Measurements from ENCODE around the gene SHLD1. TPM values are rescaled to one million over a fixed set of nuclear protein-coding genes. Genes with fewer than 3 reads are reported as not detected.

SHLD1 gene
- total and polyA plus RNA-seq, 2 experiments from 2014 or later, result 1.4 to 15.0 TPM

DNA sequence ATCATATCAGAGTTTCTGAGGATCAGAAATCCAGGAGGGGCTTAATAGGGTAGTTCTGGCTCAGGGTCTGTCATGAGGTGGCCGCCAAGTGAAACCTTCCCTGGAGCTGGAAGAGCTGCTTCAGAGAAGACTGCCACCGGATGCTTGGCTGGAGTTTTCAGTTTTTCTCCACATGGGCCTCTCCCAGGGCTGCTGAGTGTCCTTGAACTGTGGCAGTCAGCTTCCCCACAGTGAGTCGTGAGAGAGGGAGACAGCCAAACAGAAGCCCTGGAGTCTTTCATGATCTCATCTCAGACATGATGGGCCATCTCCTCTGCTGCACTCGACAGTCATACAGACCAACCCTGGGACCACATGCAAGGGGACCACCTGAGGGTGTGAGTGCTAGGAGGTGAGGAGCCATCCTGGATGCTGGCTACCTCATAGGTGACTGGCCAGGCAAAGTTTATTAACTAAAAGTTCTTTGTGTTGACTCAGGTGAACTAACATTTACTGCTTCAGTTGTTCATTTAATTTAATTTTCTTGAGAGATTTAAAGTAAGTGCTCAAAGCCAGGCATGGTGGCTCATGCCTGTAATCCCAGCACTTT is 71.5 kb downstream of the SHLD1 start:
- TF ChIP-seq CTCF (conservative IDR thresholded peaks at IDR 0.05; ENCODE audit: low read depth in 2 of 2) (no peak), POLR2AphosphoS5 (IDR thresholded peaks at IDR 0.05; ENCODE audit: low read depth) (no peak), ZNF114 (CRISPR knock-in tag; IDR thresholded peaks at IDR 0.05) (no peak), NANOG (IDR thresholded peaks at IDR 0.05; ENCODE audit: borderline replicate concordance) (no peak), EZH2phosphoT487 (IDR thresholded peaks at IDR 0.05; ENCODE audit: unreplicated experiment) (no peak), CREB1 (CRISPR knock-in tag; IDR thresholded peaks at IDR 0.05; ENCODE audit: low read depth) (no peak), EZH2 (IDR thresholded peaks at IDR 0.05; ENCODE audit: low read depth, unreplicated experiment) (no peak), STAT1 (IDR thresholded peaks at IDR 0.05; ENCODE audit: unreplicated experiment) (no peak), ZNF331 (CRISPR knock-in tag; IDR thresholded peaks at IDR 0.05; ENCODE audit: low read depth) (no peak), JUNB (IDR thresholded peaks at IDR 0.05; ENCODE audit: unreplicated experiment) (no peak), REST (IDR thresholded peaks at IDR 0.05; ENCODE audit: unreplicated experiment) (no peak)
- TF ChIP-seq, protein P1, sequence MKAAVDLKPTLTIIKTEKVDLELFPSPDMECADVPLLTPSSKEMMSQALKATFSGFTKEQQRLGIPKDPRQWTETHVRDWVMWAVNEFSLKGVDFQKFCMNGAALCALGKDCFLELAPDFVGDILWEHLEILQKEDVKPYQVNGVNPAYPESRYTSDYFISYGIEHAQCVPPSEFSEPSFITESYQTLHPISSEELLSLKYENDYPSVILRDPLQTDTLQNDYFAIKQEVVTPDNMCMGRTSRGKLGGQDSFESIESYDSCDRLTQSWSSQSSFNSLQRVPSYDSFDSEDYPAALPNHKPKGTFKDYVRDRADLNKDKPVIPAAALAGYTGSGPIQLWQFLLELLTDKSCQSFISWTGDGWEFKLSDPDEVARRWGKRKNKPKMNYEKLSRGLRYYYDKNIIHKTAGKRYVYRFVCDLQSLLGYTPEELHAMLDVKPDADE (IDR thresholded peaks at IDR 0.05), result no peak
- TF ChIP-seq, protein P2, sequence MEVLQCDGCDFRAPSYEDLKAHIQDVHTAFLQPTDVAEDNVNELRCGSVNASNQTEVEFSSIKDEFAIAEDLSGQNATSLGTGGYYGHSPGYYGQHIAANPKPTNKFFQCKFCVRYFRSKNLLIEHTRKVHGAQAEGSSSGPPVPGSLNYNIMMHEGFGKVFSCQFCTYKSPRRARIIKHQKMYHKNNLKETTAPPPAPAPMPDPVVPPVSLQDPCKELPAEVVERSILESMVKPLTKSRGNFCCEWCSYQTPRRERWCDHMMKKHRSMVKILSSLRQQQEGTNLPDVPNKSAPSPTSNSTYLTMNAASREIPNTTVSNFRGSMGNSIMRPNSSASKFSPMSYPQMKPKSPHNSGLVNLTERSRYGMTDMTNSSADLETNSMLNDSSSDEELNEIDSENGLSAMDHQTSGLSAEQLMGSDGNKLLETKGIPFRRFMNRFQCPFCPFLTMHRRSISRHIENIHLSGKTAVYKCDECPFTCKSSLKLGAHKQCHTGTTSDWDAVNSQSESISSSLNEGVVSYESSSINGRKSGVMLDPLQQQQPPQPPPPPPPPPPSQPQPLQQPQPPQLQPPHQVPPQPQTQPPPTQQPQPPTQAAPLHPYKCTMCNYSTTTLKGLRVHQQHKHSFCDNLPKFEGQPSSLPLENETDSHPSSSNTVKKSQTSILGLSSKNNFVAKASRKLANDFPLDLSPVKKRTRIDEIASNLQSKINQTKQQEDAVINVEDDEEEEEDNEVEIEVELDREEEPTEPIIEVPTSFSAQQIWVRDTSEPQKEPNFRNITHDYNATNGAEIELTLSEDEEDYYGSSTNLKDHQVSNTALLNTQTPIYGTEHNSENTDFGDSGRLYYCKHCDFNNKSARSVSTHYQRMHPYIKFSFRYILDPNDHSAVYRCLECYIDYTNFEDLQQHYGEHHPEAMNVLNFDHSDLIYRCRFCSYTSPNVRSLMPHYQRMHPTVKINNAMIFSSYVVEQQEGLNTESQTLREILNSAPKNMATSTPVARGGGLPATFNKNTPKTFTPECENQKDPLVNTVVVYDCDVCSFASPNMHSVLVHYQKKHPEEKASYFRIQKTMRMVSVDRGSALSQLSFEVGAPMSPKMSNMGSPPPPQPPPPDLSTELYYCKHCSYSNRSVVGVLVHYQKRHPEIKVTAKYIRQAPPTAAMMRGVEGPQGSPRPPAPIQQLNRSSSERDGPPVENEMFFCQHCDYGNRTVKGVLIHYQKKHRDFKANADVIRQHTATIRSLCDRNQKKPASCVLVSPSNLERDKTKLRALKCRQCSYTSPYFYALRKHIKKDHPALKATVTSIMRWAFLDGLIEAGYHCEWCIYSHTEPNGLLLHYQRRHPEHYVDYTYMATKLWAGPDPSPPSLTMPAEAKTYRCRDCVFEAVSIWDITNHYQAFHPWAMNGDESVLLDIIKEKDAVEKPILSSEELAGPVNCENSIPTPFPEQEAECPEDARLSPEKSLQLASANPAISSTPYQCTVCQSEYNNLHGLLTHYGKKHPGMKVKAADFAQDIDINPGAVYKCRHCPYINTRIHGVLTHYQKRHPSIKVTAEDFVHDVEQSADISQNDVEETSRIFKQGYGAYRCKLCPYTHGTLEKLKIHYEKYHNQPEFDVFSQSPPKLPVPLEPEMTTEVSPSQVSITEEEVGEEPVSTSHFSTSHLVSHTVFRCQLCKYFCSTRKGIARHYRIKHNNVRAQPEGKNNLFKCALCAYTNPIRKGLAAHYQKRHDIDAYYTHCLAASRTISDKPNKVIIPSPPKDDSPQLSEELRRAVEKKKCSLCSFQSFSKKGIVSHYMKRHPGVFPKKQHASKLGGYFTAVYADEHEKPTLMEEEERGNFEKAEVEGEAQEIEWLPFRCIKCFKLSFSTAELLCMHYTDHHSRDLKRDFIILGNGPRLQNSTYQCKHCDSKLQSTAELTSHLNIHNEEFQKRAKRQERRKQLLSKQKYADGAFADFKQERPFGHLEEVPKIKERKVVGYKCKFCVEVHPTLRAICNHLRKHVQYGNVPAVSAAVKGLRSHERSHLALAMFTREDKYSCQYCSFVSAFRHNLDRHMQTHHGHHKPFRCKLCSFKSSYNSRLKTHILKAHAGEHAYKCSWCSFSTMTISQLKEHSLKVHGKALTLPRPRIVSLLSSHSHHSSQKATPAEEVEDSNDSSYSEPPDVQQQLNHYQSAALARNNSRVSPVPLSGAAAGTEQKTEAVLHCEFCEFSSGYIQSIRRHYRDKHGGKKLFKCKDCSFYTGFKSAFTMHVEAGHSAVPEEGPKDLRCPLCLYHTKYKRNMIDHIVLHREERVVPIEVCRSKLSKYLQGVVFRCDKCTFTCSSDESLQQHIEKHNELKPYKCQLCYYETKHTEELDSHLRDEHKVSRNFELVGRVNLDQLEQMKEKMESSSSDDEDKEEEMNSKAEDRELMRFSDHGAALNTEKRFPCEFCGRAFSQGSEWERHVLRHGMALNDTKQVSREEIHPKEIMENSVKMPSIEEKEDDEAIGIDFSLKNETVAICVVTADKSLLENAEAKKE (CRISPR knock-in tag; IDR thresholded peaks at IDR 0.05), result no peak
- Histone ChIP-seq H3K9me2 (ENCODE audit: insufficient read depth) (no peaks in the 10 kb centered on the region; the same call in 1 of the 2 replicates), H3F3A (replicated peaks; ENCODE audit: low read depth) (no peaks in the 10 kb centered on the region), H3K36me3 (ENCODE audit: insufficient read depth) (no peaks in the 10 kb centered on the region), H3K4me2 (no peak overlapping the region), H4K20me1 (replicated peaks; ENCODE audit: insufficient read depth) (no peaks in the 10 kb centered on the region), H3K79me2 (replicated peaks; ENCODE audit: insufficient read depth) (no peaks in the 10 kb centered on the region), H3K27ac (ENCODE audit: low read depth) (no peak overlapping the region), H2AFZ (no peak overlapping the region), H3K4me1 (ENCODE audit: insufficient read depth) (peaks cover 19% of the 10 kb centered on the region), H3K4me3 (no peak overlapping the region), H3K27me3 (ENCODE audit: insufficient read depth) (no peaks in the 10 kb centered on the region)
- peaks cover 46% of the 10 kb centered on the region for H3K4me1 Mint-ChIP-seq
- ATAC-seq (no peak), DNase-seq (ENCODE audit: low spot score) (no peak)
- no peak overlapping the region for H3K27ac Mint-ChIP-seq
- H3K4me3 Mint-ChIP-seq, result no peak overlapping the region
- peaks cover 13% of the 10 kb centered on the region for H3K27me3 Mint-ChIP-seq (ENCODE audit: insufficient read depth, low read depth, poor library complexity)
- H3K9me3 Mint-ChIP-seq, result no peaks in the 10 kb centered on the region; the same call in 2 of the 3 replicates
- peaks cover 7% of the 10 kb centered on the region; the same call in 2 of the 3 replicates for H3K36me3 Mint-ChIP-seq (ENCODE audit: low read depth)
